IMR-90 (cell line): ENCODE measurements around the gene COX19. TPM values are rescaled to one million over a fixed set of nuclear protein-coding genes. Genes with fewer than 3 reads are reported as not detected.

Experiments used
- ATAC-seq: fragments of 200-7000 bp; cut with Tn5 transposase; 2 replicates; pipeline ENCODE4 v1.9.1; 2020; ENCODE audit warnings: low read depth, mild to moderate bottlenecking, moderate library complexity
- BruUV-seq: library from RNA; stranded (reverse); fragments of 400-500 nt; replicated peaks from 2 replicates; lab custom pipeline; 2021; lab: Mats Ljungman, UMichigan
- CTCF ChIA-PET: fragments of 300-600 bp; formaldehyde crosslinking; extraction: SDS; loops from one replicate; lab custom pipeline; 2021; ENCODE audit warnings: antibody characterized with exemption; lab: Yijun Ruan, JAX
- POLR2A ChIA-PET: fragments of 300-600 bp; sonication (Branson Sonifier 250); formaldehyde crosslinking; loops from one replicate; lab custom pipeline; 2022; ENCODE audit warnings: antibody characterized with exemption; ENCODE audit not compliant: unreplicated experiment; lab: Charles Lee
- DNase-seq: peaks from one replicate; pipeline ENCODE4 v3.0.0; 2013
- H2AFZ ChIP-seq: replicated peaks from 2 replicates; pipeline ENCODE3; 2013; ENCODE audit warnings: low read length, mild to moderate bottlenecking; ENCODE audit not compliant: poor library complexity
- H2AK5ac ChIP-seq: 2 replicates; pipeline ENCODE4 v1.6.1; 2013; ENCODE audit warnings: low read depth, low read length, inconsistent platforms
- H2AK9ac ChIP-seq: replicated peaks from 2 replicates; pipeline ENCODE3; 2013; ENCODE audit warnings: mild to moderate bottlenecking, low read depth, low read length, moderate library complexity; ENCODE audit not compliant: poor library complexity
- H2BK120ac ChIP-seq: 2 replicates; pipeline ENCODE4 v1.6.1; 2013; ENCODE audit warnings: low read depth, low read length, inconsistent platforms
- H2BK15ac ChIP-seq: 3 replicates; pipeline ENCODE4 v1.6.1; 2013; ENCODE audit warnings: low read depth, low read length, inconsistent platforms
- H2BK20ac ChIP-seq: 2 replicates; pipeline ENCODE4 v1.6.1; 2013; ENCODE audit warnings: low read depth, mild to moderate bottlenecking, inconsistent platforms, low read length, moderate library complexity
- H2BK5ac ChIP-seq: 2 replicates; pipeline ENCODE4 v1.6.1; 2013; ENCODE audit warnings: mild to moderate bottlenecking, low read depth, low read length, inconsistent platforms; ENCODE audit not compliant: poor library complexity, severe bottlenecking
- H3K14ac ChIP-seq: replicated peaks from 2 replicates; pipeline ENCODE4 v1.6.1; 2013; ENCODE audit warnings: low read depth, low read length, inconsistent platforms
- H3K18ac ChIP-seq: 2 replicates; pipeline ENCODE4 v1.6.1; 2013; ENCODE audit warnings: low read depth, low read length, control low read depth
- H3K23ac ChIP-seq: 2 replicates; pipeline ENCODE4 v1.6.1; 2013; ENCODE audit warnings: low read depth, low read length, inconsistent platforms
- H3K27ac ChIP-seq: 2 replicates; pipeline ENCODE4 v1.5.1; 2013; ENCODE audit warnings: mild to moderate bottlenecking, control low read depth, low read length; ENCODE audit not compliant: insufficient read depth
- H3K27me3 ChIP-seq: 2 replicates; pipeline ENCODE4 v1.6.1; 2013; ENCODE audit warnings: low read length; ENCODE audit not compliant: control insufficient read depth, insufficient read depth
- H3K36me3 ChIP-seq: 2 replicates; pipeline ENCODE4 v1.6.1; 2013; ENCODE audit warnings: low read length, mixed read lengths; ENCODE audit not compliant: control insufficient read depth, insufficient read depth
- H3K4ac ChIP-seq: 2 replicates; pipeline ENCODE4 v1.6.1; 2013; ENCODE audit warnings: low read depth, low read length, inconsistent platforms
- H3K4me1 ChIP-seq: 2 replicates; pipeline ENCODE4 v1.6.1; 2013; ENCODE audit warnings: low read length, mixed read lengths; ENCODE audit not compliant: control insufficient read depth, insufficient read depth
- H3K4me2 ChIP-seq: 2 replicates; pipeline ENCODE4 v1.6.1; 2013; ENCODE audit warnings: low read depth, mild to moderate bottlenecking, control low read depth, low read length, moderate library complexity
- H3K4me3 ChIP-seq: 2 replicates; pipeline ENCODE4 v1.5.1; 2013; ENCODE audit warnings: low read depth, mild to moderate bottlenecking, control low read depth, low read length, moderate library complexity; ENCODE audit not compliant: insufficient read depth
- H3K56ac ChIP-seq: 2 replicates; pipeline ENCODE4 v1.6.1; 2013; ENCODE audit warnings: low read length, inconsistent platforms; ENCODE audit not compliant: insufficient read depth; ENCODE audit errors: extremely low read depth
- H3K79me1 ChIP-seq, 2 experiments: 2 replicates each; pipeline ENCODE4 v1.6.1; 2013; ENCODE audit warnings: low read length in 2 of 2, inconsistent platforms in 1 of 2, low read depth in 1 of 2
- H3K9ac ChIP-seq: 2 replicates; pipeline ENCODE4 v1.6.1; 2013; ENCODE audit warnings: low read depth, low read length, control low read depth
- H3K9me1 ChIP-seq: 2 replicates; pipeline ENCODE4 v1.6.1; 2013; ENCODE audit warnings: low read length, inconsistent platforms; ENCODE audit not compliant: insufficient read depth
- H3K9me3 ChIP-seq: 2 replicates; pipeline ENCODE4 v1.6.1; 2013; ENCODE audit warnings: low read length; ENCODE audit not compliant: control insufficient read depth, insufficient read depth
- H4K20me1 ChIP-seq: 2 replicates; pipeline ENCODE4 v1.6.1; 2013; ENCODE audit warnings: low read length, inconsistent platforms; ENCODE audit not compliant: insufficient read depth
- H4K5ac ChIP-seq: 2 replicates; pipeline ENCODE4 v1.6.1; 2013; ENCODE audit warnings: mild to moderate bottlenecking, low read depth, low read length, control low read depth
- H4K8ac ChIP-seq, 2 experiments: 2 replicates each; pipeline ENCODE4 v1.6.1; 2013; ENCODE audit warnings: low read depth in 2 of 2, low read length in 2 of 2, control low read depth in 1 of 2, inconsistent platforms in 1 of 2
- H4K91ac ChIP-seq: 2 replicates; pipeline ENCODE4 v1.6.1; 2013; ENCODE audit warnings: low read depth, low read length, inconsistent platforms; ENCODE audit not compliant: insufficient read depth
- CHD1 ChIP-seq: IDR thresholded peaks from 2 replicates; pipeline ENCODE4 v1.6.1; 2012; ENCODE audit warnings: low read depth, low read length, improper control_type of control experiment
- CTCF ChIP-seq: conservative IDR thresholded peaks from 2 replicates; pipeline ENCODE4 v1.5.1; 2012; ENCODE audit warnings: mild to moderate bottlenecking, low read depth, low read length, improper control_type of control experiment
- ELK1 ChIP-seq: fragments of 150-350 bp; IDR thresholded peaks from 2 replicates; pipeline ENCODE4 v1.6.1; 2016; ENCODE audit warnings: low read depth, mild to moderate bottlenecking, low read length, moderate library complexity, borderline replicate concordance
- MAFK ChIP-seq: IDR thresholded peaks from 2 replicates; pipeline ENCODE4 v1.6.1; 2012; ENCODE audit warnings: low read depth, low read length, improper control_type of control experiment
- MAZ ChIP-seq: IDR thresholded peaks from 2 replicates; pipeline ENCODE4 v1.6.1; 2012; ENCODE audit warnings: low read depth, mild to moderate bottlenecking, low read length, improper control_type of control experiment, moderate library complexity, borderline replicate concordance
- MXI1 ChIP-seq: IDR thresholded peaks from 2 replicates; pipeline ENCODE4 v1.6.1; 2012; ENCODE audit warnings: low read depth, mild to moderate bottlenecking, low read length, moderate library complexity, borderline replicate concordance
- POLR2A ChIP-seq: IDR thresholded peaks from 2 replicates; pipeline ENCODE4 v1.6.1; 2012; ENCODE audit warnings: mild to moderate bottlenecking, low read depth, low read length
- RAD21 ChIP-seq: IDR thresholded peaks from 2 replicates; pipeline ENCODE4 v1.6.1; 2012; ENCODE audit warnings: low read length, improper control_type of control experiment
- SMC3 ChIP-seq: fragments of 150-350 bp; IDR thresholded peaks from 2 replicates; pipeline ENCODE4 v1.6.1; 2016; ENCODE audit warnings: low read depth, mild to moderate bottlenecking, antibody characterized with exemption, low read length, moderate library complexity
- USF2 ChIP-seq: fragments of 150-350 bp; IDR thresholded peaks from 2 replicates; pipeline ENCODE4 v1.6.1; 2017; ENCODE audit warnings: mild to moderate bottlenecking, antibody characterized with exemption, low read length, low read depth
- WGBS, 2 experiments: methylation state at CpG; one replicate each; pipeline versions ENCODE4 v1.1.5 to v1.1.7; 2013; ENCODE audit warnings: missing lambda C conversion rate in 2 of 2; ENCODE audit not compliant: insufficient read length in 1 of 2; ENCODE audit errors: extremely low coverage in 2 of 2; 5-methylcytosine and 5-hydroxymethylcytosine counted together
- dilution Hi-C: fragments of 300-500 bp; cut with HindIII; formaldehyde crosslinking; loops from one replicate; pipeline ENCODE4 v1.14.3; 2018; ENCODE audit warnings: low sequenced_read_pairs; ENCODE audit not compliant: unreplicated experiment
- in situ Hi-C: fragments of 300-500 bp; cut with MboI; formaldehyde crosslinking; loops from 3 replicates; pipeline ENCODE4 v1.14.3; 2019; ENCODE audit warnings: low sequenced_read_pairs, inconsistent platforms, mixed read lengths
- intact Hi-C: fragments of 100-400 bp; cut with micrococcal nuclease; formaldehyde crosslinking; loops from 2 replicates; pipeline ENCODE4 v1.10.0; 2022
- polyA plus RNA-seq, 3 experiments: library from polyadenylated mRNA; depleted of rRNA; stranded (reverse); fragments of >200 nt; gene quantifications; 2 replicates each; pipeline ENCODE4 v1.2.3, GENCODE V29; 2012; ENCODE audit warnings: low replicate concordance in 1 of 3
- total RNA-seq: library from RNA; depleted of rRNA; stranded (reverse); fragments of >200 nt; gene quantifications from 2 replicates; pipeline ENCODE4 v1.2.3, GENCODE V29; 2012

COX19 gene
- total and polyA plus RNA-seq, 2 of the 4 experiments (the other 2 are of a cell fraction): 3.9 to 7.3 TPM

- H2AFZ ChIP-seq: peak overlapping the region; percentile 86
- peaks cover 9% of the 10 kb centered on the region; the same call in 1 of the 2 replicates for H4K20me1 ChIP-seq
- 16% methylated on average over 24 of the region's 34 CpGs; no CpG with 5 or more reads in 1 of the 2 experiments for WGBS, 2 experiments
- H4K91ac ChIP-seq: no peak overlapping the region
- H3K27ac ChIP-seq: no peak overlapping the region
- H3K4me3 ChIP-seq: no peak overlapping the region
- no peak overlapping the region for H4K8ac ChIP-seq
- H3K4me1 ChIP-seq: no peaks in the 10 kb centered on the region
- no peaks in the 10 kb centered on the region for H3K9me1 ChIP-seq
- dilution Hi-C loops (no loop called here), in situ Hi-C loops (loop anchor here (5.0 to 10.0 kb wide), 2 partner anchors 69 to 182 kb away; no protein-coding TSS in a partner anchor), intact Hi-C loops (loop anchor here (1.0 to 2.0 kb wide), 3 partner anchors 72 to 183 kb away; no protein-coding TSS in a partner anchor)
- H3K9me3 ChIP-seq: no peaks in the 10 kb centered on the region
- H3K4me2 ChIP-seq: no peak overlapping the region
- H2AK5ac ChIP-seq: no peak overlapping the region
- peak overlapping the region; percentile 31 for H2AK9ac ChIP-seq
- H4K5ac ChIP-seq: no peak overlapping the region
- no peak overlapping the region for H3K14ac ChIP-seq
- ChIA-PET CTCF (interaction anchor here (0.6 to 3.7 kb wide), 21 partner anchors 13 to 188 kb away, joined by 3 to 60 read pairs (median 4); no protein-coding TSS in a partner anchor), POLR2A (no interaction called here)
- no peak overlapping the region for H2BK5ac ChIP-seq
- no peak overlapping the region for H3K18ac ChIP-seq
- H2BK20ac ChIP-seq: no peak overlapping the region
- no peaks in the 10 kb centered on the region for H3K79me1 ChIP-seq
- DNase-seq (peak; percentile 95), ATAC-seq (peak; percentile 96)
- no peak overlapping the region for H3K4ac ChIP-seq
- BruUV-seq: no TSS peak
- H3K36me3 ChIP-seq: peaks cover 2% of the 10 kb centered on the region; the same call in 1 of the 2 replicates
- H2BK120ac ChIP-seq: no peak overlapping the region
- H3K27me3 ChIP-seq: no peaks in the 10 kb centered on the region
- no peak overlapping the region for H3K9ac ChIP-seq
- no peak overlapping the region for H2BK15ac ChIP-seq
- no peak overlapping the region for H3K56ac ChIP-seq
- no peak overlapping the region for H3K23ac ChIP-seq
- no peak for TF ChIP-seq MAFK
- peak; percentile 100 for TF ChIP-seq CTCF
- TF ChIP-seq RAD21: peak; percentile 96
- TF ChIP-seq USF2: no peak
- TF ChIP-seq SMC3: peak; percentile 99
- TF ChIP-seq POLR2A: 0 out of 2 replicates have a peak, but pooled peaks have one; percentile 45
- TF ChIP-seq ELK1: no peak
- TF ChIP-seq MAZ: peak; percentile 74
- TF ChIP-seq MXI1: peak; percentile 59; the same call in 1 of the 2 replicates
- TF ChIP-seq CHD1: no peak
These were observed 17.6 kb upstream of the COX19 start for GRCh38 chr7:992709-993607.
